IPS-NIHi7 (cell line): Measurements from ENCODE around the gene MTM1.

Source experiments
- DNase-seq: peaks from one replicate; pipeline ENCODE4 v3.0.0; 2012; ENCODE audit warnings: mixed read lengths; ENCODE audit errors: extremely low spot score

MTM1 gene

GRCh38 chrX:150712619-150713018, 144.2 kb downstream of the MTM1 start:
- no peak for DNase-seq

GRCh38 chrX:150715184-150715583, 146.8 kb downstream of the MTM1 start:
- DNase-seq: no peak

GRCh38 chrX:150719621-150720020, 151.2 kb downstream of the MTM1 start:
- DNase-seq: no peak
